SU-DHL-6 (cell line): ENCODE measurements around the gene APOC3.

Source experiments
- H2AFZ ChIP-seq: fragments of 200-600 bp; sonication (generic); 2 replicates; pipeline ENCODE4 v1.6.1; 2014; ENCODE audit warnings: low read depth, mild to moderate bottlenecking, moderate library complexity, mixed read lengths, antibody characterized with exemption, low read length; ENCODE audit not compliant: severe bottlenecking
- H3F3A ChIP-seq: fragments of 200-600 bp; shearing (Covaris generic); 2 replicates; pipeline ENCODE4 v1.6.0; 2016; ENCODE audit warnings: antibody characterized with exemption, mild to moderate bottlenecking; ENCODE audit not compliant: insufficient read depth
- H3K27ac ChIP-seq: fragments of 200-600 bp; sonication (generic); 2 replicates; pipeline ENCODE4 v1.5.1; 2016; ENCODE audit warnings: low read depth, mild to moderate bottlenecking, low read length, moderate library complexity, mixed read lengths
- H3K27me3 ChIP-seq: fragments of 200-600 bp; sonication (generic), shearing (Covaris generic); 2 replicates; pipeline ENCODE4 v1.6.0; 2014; ENCODE audit warnings: mild to moderate bottlenecking, low read length
- H3K36me3 ChIP-seq: fragments of 200-600 bp; sonication (generic); 2 replicates; pipeline ENCODE4 v1.6.1; 2014; ENCODE audit warnings: mild to moderate bottlenecking, low read length, mixed read lengths
- H3K4me2 ChIP-seq: fragments of 300-600, 200-600 bp; shearing (Covaris generic), sonication (generic); 2 replicates; pipeline ENCODE4 v1.6.0; 2014; ENCODE audit warnings: low read length, low read depth, mild to moderate bottlenecking; ENCODE audit not compliant: poor library complexity, severe bottlenecking
- H3K4me3 ChIP-seq: fragments of 200-600 bp; sonication (generic); 2 replicates; pipeline ENCODE4 v1.5.1; 2014; ENCODE audit warnings: antibody characterized with exemption, low read length, mild to moderate bottlenecking, mixed read lengths; ENCODE audit not compliant: insufficient read depth, poor library complexity, severe bottlenecking
- H3K79me2 ChIP-seq: fragments of 200-600 bp; sonication (generic); 2 replicates; pipeline ENCODE4 v1.6.1; 2014; ENCODE audit warnings: mild to moderate bottlenecking, low read length, moderate library complexity; ENCODE audit not compliant: insufficient read depth
- H3K9ac ChIP-seq: fragments of 200-600 bp; sonication (generic); 2 replicates; pipeline ENCODE4 v1.7.0; 2014; ENCODE audit warnings: mild to moderate bottlenecking, low read length
- H3K9me2 ChIP-seq: fragments of 200-600 bp; sonication (generic); replicated peaks from 2 replicates; pipeline ENCODE4 v1.6.1; 2014; ENCODE audit warnings: low read length; ENCODE audit not compliant: insufficient read depth
- H3K9me3 ChIP-seq: fragments of 200-600 bp; sonication (generic); 2 replicates; pipeline ENCODE4 v1.6.1; 2014; ENCODE audit warnings: low read length, mixed read lengths; ENCODE audit not compliant: insufficient read depth
- H4K20me1 ChIP-seq: fragments of 200-600 bp; sonication (generic); 2 replicates; pipeline ENCODE4 v1.6.1; 2014; ENCODE audit warnings: low read depth, mild to moderate bottlenecking, antibody characterized with exemption, low read length, moderate library complexity, mixed read lengths
- EZH2phosphoT487 ChIP-seq: fragments of 200-600 bp; sonication (generic), shearing (Covaris generic); conservative IDR thresholded peaks from 2 replicates; pipeline ENCODE4 v1.6.1; 2018; ENCODE audit warnings: mild to moderate bottlenecking, antibody characterized with exemption, low read length, moderate library complexity, mixed read lengths
- TF ChIP-seq, protein P1 (sequence below): fragments of 200-600 bp; sonication (generic); IDR thresholded peaks from one replicate; pipeline ENCODE4 v1.5.1; 2017; ENCODE audit warnings: antibody characterized with exemption, mild to moderate bottlenecking, low read length, moderate library complexity; ENCODE audit not compliant: insufficient read depth, poor library complexity, severe bottlenecking

Gene APOC3

DNA sequence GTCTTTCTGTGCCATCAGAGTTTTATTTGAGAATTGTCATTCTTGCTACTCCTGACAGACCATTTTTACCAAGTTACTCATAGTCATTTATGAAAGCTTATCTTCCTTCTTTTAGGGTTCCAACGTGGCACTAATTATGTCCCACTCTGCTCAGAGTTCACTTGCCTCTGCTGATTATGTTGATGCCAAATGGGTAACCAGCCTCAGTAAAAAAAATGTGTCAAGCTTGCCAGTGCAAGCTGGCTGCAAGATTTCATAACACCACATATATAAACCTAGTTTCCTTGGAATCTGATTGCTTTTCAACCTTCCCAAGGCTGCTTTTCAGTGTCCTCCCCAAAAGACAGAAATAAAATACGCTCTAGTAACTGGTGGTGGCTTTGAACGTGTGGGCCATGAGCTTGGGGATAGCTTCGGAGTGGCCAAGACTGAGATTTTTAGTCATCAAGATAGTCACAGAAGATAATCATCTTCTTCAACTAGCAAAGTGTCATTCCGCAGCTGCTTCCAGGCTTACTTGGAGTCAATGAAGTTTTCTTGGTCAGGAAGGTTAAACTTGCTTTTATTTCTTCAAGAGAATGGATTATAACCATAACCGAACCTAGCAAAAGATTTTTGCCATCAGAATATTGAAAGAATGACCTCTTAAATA is 37.2 kb downstream of the APOC3 start:
- Histone ChIP-seq H4K20me1 (no peaks in the 10 kb centered on the region), H3F3A (no peaks in the 10 kb centered on the region), H3K4me2 (no peak overlapping the region), H3K79me2 (no peaks in the 10 kb centered on the region), H2AFZ (no peak overlapping the region), H3K9me2 (no peaks in the 10 kb centered on the region), H3K27ac (no peak overlapping the region), H3K9me3 (no peaks in the 10 kb centered on the region), H3K27me3 (no peaks in the 10 kb centered on the region), H3K9ac (no peak overlapping the region), H3K36me3 (no peaks in the 10 kb centered on the region; the same call in 1 of the 2 replicates), H3K4me3 (no peak overlapping the region)
- no peak for TF ChIP-seq EZH2phosphoT487
- TF ChIP-seq, protein P1, sequence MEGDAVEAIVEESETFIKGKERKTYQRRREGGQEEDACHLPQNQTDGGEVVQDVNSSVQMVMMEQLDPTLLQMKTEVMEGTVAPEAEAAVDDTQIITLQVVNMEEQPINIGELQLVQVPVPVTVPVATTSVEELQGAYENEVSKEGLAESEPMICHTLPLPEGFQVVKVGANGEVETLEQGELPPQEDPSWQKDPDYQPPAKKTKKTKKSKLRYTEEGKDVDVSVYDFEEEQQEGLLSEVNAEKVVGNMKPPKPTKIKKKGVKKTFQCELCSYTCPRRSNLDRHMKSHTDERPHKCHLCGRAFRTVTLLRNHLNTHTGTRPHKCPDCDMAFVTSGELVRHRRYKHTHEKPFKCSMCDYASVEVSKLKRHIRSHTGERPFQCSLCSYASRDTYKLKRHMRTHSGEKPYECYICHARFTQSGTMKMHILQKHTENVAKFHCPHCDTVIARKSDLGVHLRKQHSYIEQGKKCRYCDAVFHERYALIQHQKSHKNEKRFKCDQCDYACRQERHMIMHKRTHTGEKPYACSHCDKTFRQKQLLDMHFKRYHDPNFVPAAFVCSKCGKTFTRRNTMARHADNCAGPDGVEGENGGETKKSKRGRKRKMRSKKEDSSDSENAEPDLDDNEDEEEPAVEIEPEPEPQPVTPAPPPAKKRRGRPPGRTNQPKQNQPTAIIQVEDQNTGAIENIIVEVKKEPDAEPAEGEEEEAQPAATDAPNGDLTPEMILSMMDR: no peak

DNA sequence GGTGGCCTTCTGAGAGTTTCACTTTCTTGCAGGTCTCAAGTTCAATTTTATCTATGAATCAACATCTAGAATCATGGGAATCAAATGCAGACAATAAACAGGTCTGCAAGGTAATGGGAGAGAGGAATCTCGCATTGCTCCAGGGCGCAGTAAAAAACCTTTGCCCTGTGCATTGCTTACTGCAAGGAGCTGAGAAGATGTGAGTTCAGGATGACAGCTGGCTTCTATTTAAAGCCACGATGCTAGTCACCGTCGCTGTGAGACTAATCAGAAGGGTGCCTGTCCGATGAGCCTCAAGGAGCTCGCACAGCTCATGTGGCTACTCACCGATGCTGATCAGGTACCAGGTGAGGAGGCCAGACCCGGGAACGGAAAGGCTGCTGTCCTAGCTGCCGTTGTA is 37.9 kb downstream of the APOC3 start:
- Histone ChIP-seq H3K4me2 (no peak overlapping the region), H3F3A (no peaks in the 10 kb centered on the region), H3K9ac (no peak overlapping the region), H3K9me3 (no peaks in the 10 kb centered on the region), H3K4me3 (no peak overlapping the region), H3K36me3 (no peaks in the 10 kb centered on the region; the same call in 1 of the 2 replicates), H3K79me2 (no peaks in the 10 kb centered on the region), H4K20me1 (no peaks in the 10 kb centered on the region), H3K27ac (no peak overlapping the region), H2AFZ (no peak overlapping the region), H3K9me2 (no peaks in the 10 kb centered on the region), H3K27me3 (no peaks in the 10 kb centered on the region)
- TF ChIP-seq EZH2phosphoT487: no peak
- TF ChIP-seq, protein P1: no peak

DNA sequence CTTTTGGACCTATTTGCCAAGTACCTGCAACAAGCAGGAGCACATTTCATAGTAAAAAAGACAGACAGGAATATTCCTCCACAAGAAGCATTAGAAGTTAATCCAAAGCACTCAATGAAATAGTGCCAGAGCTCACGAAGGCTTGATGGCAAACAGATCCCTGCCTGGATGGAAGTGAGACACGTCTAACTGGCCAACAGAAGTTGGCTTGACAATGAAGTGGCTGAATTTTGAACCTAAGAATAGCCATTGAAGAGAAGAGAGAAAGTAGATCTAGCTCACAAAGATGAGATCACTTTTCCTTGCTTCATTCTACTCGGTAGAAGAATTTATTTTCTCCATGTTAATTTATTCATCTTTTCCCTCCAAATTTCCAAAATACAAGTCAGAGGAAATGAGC is 38.4 kb downstream of the APOC3 start:
- TF ChIP-seq, protein P1: no peak
- no peak for TF ChIP-seq EZH2phosphoT487
- Histone ChIP-seq H3K9ac (no peak overlapping the region), H3K27ac (no peak overlapping the region), H3K9me2 (no peaks in the 10 kb centered on the region), H2AFZ (no peak overlapping the region), H3F3A (no peaks in the 10 kb centered on the region), H4K20me1 (no peaks in the 10 kb centered on the region), H3K9me3 (no peaks in the 10 kb centered on the region), H3K79me2 (no peaks in the 10 kb centered on the region), H3K36me3 (no peaks in the 10 kb centered on the region; the same call in 1 of the 2 replicates), H3K4me3 (no peak overlapping the region), H3K27me3 (no peaks in the 10 kb centered on the region), H3K4me2 (no peak overlapping the region)

DNA sequence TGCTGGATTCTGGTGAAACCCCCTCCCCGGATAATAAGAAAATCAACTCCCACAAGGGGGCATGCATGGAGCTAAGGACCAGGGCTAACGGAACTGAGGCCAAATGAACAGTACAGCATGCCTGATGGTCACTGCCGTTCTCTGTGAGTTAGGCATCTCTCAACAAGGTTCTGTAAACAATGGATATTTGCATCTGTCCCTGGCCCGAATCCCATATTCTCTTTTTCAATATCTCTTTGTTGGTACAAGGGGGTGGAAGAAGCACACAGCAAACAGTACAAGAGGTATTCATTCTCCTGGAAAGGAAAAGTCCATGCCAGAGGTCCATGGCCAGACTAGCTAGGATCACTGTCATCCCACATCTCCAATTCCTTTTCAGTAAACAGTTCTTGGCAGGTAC is 39.9 kb downstream of the APOC3 start:
- Histone ChIP-seq H3F3A (no peaks in the 10 kb centered on the region), H3K79me2 (no peaks in the 10 kb centered on the region), H3K9me3 (no peaks in the 10 kb centered on the region), H3K9me2 (no peaks in the 10 kb centered on the region), H3K4me2 (no peak overlapping the region), H3K27me3 (no peaks in the 10 kb centered on the region), H3K27ac (no peak overlapping the region), H2AFZ (no peak overlapping the region), H4K20me1 (no peaks in the 10 kb centered on the region), H3K9ac (no peak overlapping the region), H3K36me3 (no peaks in the 10 kb centered on the region; the same call in 1 of the 2 replicates), H3K4me3 (no peak overlapping the region)
- TF ChIP-seq EZH2phosphoT487: no peak
- TF ChIP-seq, protein P1: no peak
